Endothelial cell of umbilical vein (primary cell): Measurements from ENCODE around the gene TKTL1. TPM values are rescaled to one million over a fixed set of nuclear protein-coding genes. Genes with fewer than 3 reads are reported as not detected.

ENCODE experiments used
- BruUV-seq: library from RNA; stranded (reverse); fragments of 400-500 nt; replicated peaks from 2 replicates; lab custom pipeline; 2021; lab: Mats Ljungman, UMichigan
- CTCF ChIA-PET: fragments of 300-600, 350-600 bp; sonication (Branson Sonifier 250); formaldehyde crosslinking; loops from one replicate; lab custom pipeline; 2021; ENCODE audit warnings: antibody characterized with exemption, inconsistent platforms; lab: Charles Lee
- POLR2A ChIA-PET: fragments of 300-600, 350-600 bp; sonication (Branson Sonifier 250); formaldehyde crosslinking; loops from one replicate; lab custom pipeline; 2021; ENCODE audit warnings: antibody characterized with exemption, inconsistent platforms; lab: Charles Lee
- DNase-seq: peaks from one replicate; pipeline ENCODE4 v3.0.0-alpha.2; 2011; ENCODE audit warnings: low read depth, low spot score
- FAIRE-seq: peaks from 2 replicates; lab custom pipeline; 2011; peaks lifted over from hg19 to GRCh38; lab: Jason Lieb, UNC
- H2AFZ ChIP-seq: 2 replicates; pipeline ENCODE4 v1.6.0; 2012; ENCODE audit warnings: low read depth, low read length, control low read depth, inconsistent platforms
- H3K27ac ChIP-seq: 2 replicates; pipeline ENCODE4 v1.5.1; 2011; ENCODE audit warnings: low read depth, mild to moderate bottlenecking, control low read depth, low read length, moderate library complexity; ENCODE audit not compliant: insufficient read depth
- H3K27me3 ChIP-seq, 2 experiments: 2 replicates each; pipeline versions ENCODE4 v1.6.0 to v1.6.1; 2011; ENCODE audit warnings: low read length in 2 of 2, mixed read lengths in 1 of 2; ENCODE audit not compliant: control insufficient read depth in 2 of 2, insufficient read depth in 2 of 2
- H3K36me3 ChIP-seq, 2 experiments: 2 replicates in 1 of 2; 3 replicates in 1 of 2; pipeline ENCODE4 v1.5.1; 2011; ENCODE audit warnings: low read length in 2 of 2, mild to moderate bottlenecking in 1 of 2, moderate library complexity in 1 of 2; ENCODE audit not compliant: control insufficient read depth in 2 of 2, insufficient read depth in 2 of 2; ENCODE audit errors: extremely low read depth in 1 of 2
- H3K4me1 ChIP-seq: 3 replicates; pipeline ENCODE4 v1.5.1; 2011; ENCODE audit warnings: mild to moderate bottlenecking, low read length; ENCODE audit not compliant: control insufficient read depth, insufficient read depth; ENCODE audit errors: extremely low read depth
- H3K4me2 ChIP-seq: 2 replicates; pipeline ENCODE4 v1.6.1; 2011; ENCODE audit warnings: low read length, control low read depth, mixed read lengths; ENCODE audit not compliant: insufficient read depth
- H3K4me3 ChIP-seq, 3 experiments: fragments of 200-600 bp in 1 of 3; sonication (generic), shearing (Covaris generic) in 1 of 3; replicated peaks in 1 of 3; 2 replicates each; pipeline ENCODE4 v1.5.1; 2011 to 2016; ENCODE audit warnings: control low read depth in 3 of 3, low read length in 3 of 3, mild to moderate bottlenecking in 2 of 3, inconsistent platforms in 1 of 3, low read depth in 1 of 3, moderate library complexity in 1 of 3; ENCODE audit not compliant: insufficient read depth in 1 of 3
- H3K79me2 ChIP-seq: 2 replicates; pipeline ENCODE4 v1.6.0; 2012; ENCODE audit warnings: low read length, inconsistent platforms; ENCODE audit not compliant: control insufficient read depth, insufficient read depth
- H3K9ac ChIP-seq: replicated peaks from 2 replicates; pipeline ENCODE3; 2011; ENCODE audit warnings: low read length, control low read depth; ENCODE audit not compliant: insufficient read depth; ENCODE audit errors: extremely low read depth
- H3K9me1 ChIP-seq: replicated peaks from 3 replicates; pipeline ENCODE4 v1.6.0; 2011; ENCODE audit warnings: mild to moderate bottlenecking, low read length; ENCODE audit not compliant: control insufficient read depth, insufficient read depth; ENCODE audit errors: extremely low read depth
- H3K9me3 ChIP-seq: replicated peaks from 2 replicates; pipeline ENCODE4 v1.5.1; 2012; ENCODE audit warnings: low read length, inconsistent platforms; ENCODE audit not compliant: control insufficient read depth, insufficient read depth
- H4K20me1 ChIP-seq: replicated peaks from 2 replicates; pipeline ENCODE3; 2011; ENCODE audit warnings: mild to moderate bottlenecking, low read length; ENCODE audit not compliant: control insufficient read depth, insufficient read depth; ENCODE audit errors: extremely low read depth
- CTCF ChIP-seq, 2 donors: IDR thresholded peaks; 1 replicate in 1 of 2; 2 replicates in 1 of 2; pipeline ENCODE4 v1.5.1; 2011; ENCODE audit warnings: low read length in 2 of 2, mild to moderate bottlenecking in 2 of 2, moderate library complexity in 2 of 2, control low read depth in 1 of 2, inconsistent platforms in 1 of 2, low read depth in 1 of 2; ENCODE audit not compliant: insufficient read depth in 1 of 2; ENCODE audit errors: extremely low read depth in 1 of 2
- EZH2 ChIP-seq: IDR thresholded peaks from 2 replicates; pipeline ENCODE4 v1.6.1; 2012; ENCODE audit warnings: borderline replicate concordance, low read depth, mild to moderate bottlenecking, moderate library complexity, low read length, inconsistent platforms; ENCODE audit not compliant: severe bottlenecking
- FOS ChIP-seq: IDR thresholded peaks from 2 replicates; pipeline ENCODE4 v1.6.1; 2011; ENCODE audit warnings: mild to moderate bottlenecking, low read length, moderate library complexity, borderline replicate concordance; ENCODE audit not compliant: insufficient read depth
- GATA2 ChIP-seq: IDR thresholded peaks from 2 replicates; pipeline ENCODE4 v1.7.0; 2011; ENCODE audit warnings: low read depth, mild to moderate bottlenecking, moderate library complexity, mixed read lengths, low read length; ENCODE audit not compliant: insufficient read length, insufficient read depth
- JUN ChIP-seq: IDR thresholded peaks from 2 replicates; pipeline ENCODE4 v1.6.1; 2011; ENCODE audit warnings: borderline replicate concordance, low read depth; ENCODE audit not compliant: insufficient read length, insufficient read depth
- MYC ChIP-seq: IDR thresholded peaks from one replicate; pipeline ENCODE4 v1.6.1; 2011; ENCODE audit warnings: mild to moderate bottlenecking, low read depth, low read length
- POLR2A ChIP-seq: IDR thresholded peaks from 2 replicates; pipeline ENCODE4 v1.6.1; 2012; ENCODE audit warnings: low read depth, mild to moderate bottlenecking, control low read depth, low read length
- POLR2AphosphoS5 ChIP-seq: IDR thresholded peaks from 2 replicates; pipeline ENCODE4 v1.6.1; 2012; ENCODE audit warnings: low read depth, mild to moderate bottlenecking, control low read depth, low read length, moderate library complexity; ENCODE audit not compliant: insufficient read depth
- dilution Hi-C: fragments of 300-500 bp; cut with MboI; formaldehyde crosslinking; loops from one replicate; pipeline ENCODE4 v1.15.0; 2019; ENCODE audit warnings: low sequenced_read_pairs; ENCODE audit not compliant: extremely low pct_ligation_motif_present
- intact Hi-C: fragments of 100-400 bp; cut with micrococcal nuclease; formaldehyde crosslinking; loops from one replicate; pipeline ENCODE4 v1.10.0; 2022
- polyA plus RNA-seq, 4 experiments: library from polyadenylated mRNA; depleted of rRNA in 3 of 4; stranded (reverse) in 3 of 4; unstranded in 1 of 4; fragments of >200 nt; gene quantifications; 2 replicates each; pipeline versions ENCODE4 v1.2.1 to v1.2.3, GENCODE V29; 2011 to 2012; ENCODE audit warnings: missing spikeins in 1 of 4
- total RNA-seq: library from RNA; stranded (reverse); gene quantifications from 2 replicates; pipeline ENCODE4 v1.2.3, GENCODE V29; 2021
- TF ChIP-seq, protein P1 (sequence below): IDR thresholded peaks from 2 replicates; pipeline ENCODE4 v1.6.1; 2011; ENCODE audit not compliant: insufficient read depth, insufficient read length

Gene TKTL1
- total and polyA plus RNA-seq, 2 donors (not counting 3 experiments of a cell fraction or from before 2014, with no cell fraction given), result 0.03 TPM; not detected in 1

DNA sequence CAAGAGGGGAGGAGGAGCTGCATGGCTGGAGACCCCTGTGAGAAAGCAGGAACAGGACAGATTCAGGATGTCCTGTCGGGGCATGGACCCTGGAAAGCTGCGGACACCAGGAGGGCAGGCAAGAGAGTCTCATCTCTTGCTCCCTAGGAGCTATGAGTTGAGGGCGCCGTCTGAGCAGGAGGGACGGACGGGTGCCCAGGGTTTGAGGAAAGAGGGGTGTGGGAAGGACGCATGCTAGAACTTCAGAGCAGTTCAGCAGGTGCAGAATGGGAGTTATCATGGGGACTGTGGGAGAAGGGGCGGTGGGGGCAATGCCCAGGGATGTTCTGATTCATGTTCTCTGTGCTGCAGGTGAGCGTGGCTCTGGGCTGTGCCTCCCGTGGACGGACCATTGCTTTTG lies 24.8 kb downstream of the TKTL1 start:
- Histone ChIP-seq H3K9me3 (no peaks in the 10 kb centered on the region), H3K36me3 (no peaks in the 10 kb centered on the region), H3K27ac (no peak overlapping the region), H3K4me3 (no peak overlapping the region), H3K4me2 (no peak overlapping the region), H3K9ac (no peak overlapping the region), H3K4me1 (peaks cover 3% of the 10 kb centered on the region), H3K79me2 (no peaks in the 10 kb centered on the region), H3K9me1 (no peaks in the 10 kb centered on the region), H2AFZ (no peak overlapping the region), H4K20me1 (no peaks in the 10 kb centered on the region), H3K27me3 (no peaks in the 10 kb centered on the region)
- ChIA-PET CTCF (no interaction called here), POLR2A (no interaction called here)
- intact Hi-C loops (no loop called here), dilution Hi-C loops (no loop called here)
- TF ChIP-seq FOS (no peak), GATA2 (no peak), EZH2 (no peak), MYC (no peak)
- TF ChIP-seq, protein P1, sequence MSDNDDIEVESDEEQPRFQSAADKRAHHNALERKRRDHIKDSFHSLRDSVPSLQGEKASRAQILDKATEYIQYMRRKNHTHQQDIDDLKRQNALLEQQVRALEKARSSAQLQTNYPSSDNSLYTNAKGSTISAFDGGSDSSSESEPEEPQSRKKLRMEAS, result no peak
- FAIRE-seq (no peak), DNase-seq (no peak)
- BruUV-seq, result no TSS peak

GRCh38 chrX:154321152-154321551 lies 25.6 kb downstream of the TKTL1 start:
- no peak for FAIRE-seq
- Histone ChIP-seq H3K79me2 (no peaks in the 10 kb centered on the region), H3K27me3 (no peaks in the 10 kb centered on the region), H3K36me3 (no peaks in the 10 kb centered on the region), H3K4me3 (no peak overlapping the region), H4K20me1 (no peaks in the 10 kb centered on the region), H3K9ac (no peak overlapping the region), H3K4me2 (no peak overlapping the region), H3K4me1 (peaks cover 10% of the 10 kb centered on the region), H3K9me1 (no peaks in the 10 kb centered on the region), H2AFZ (no peak overlapping the region), H3K27ac (no peak overlapping the region), H3K9me3 (no peaks in the 10 kb centered on the region)
- dilution Hi-C loops, result no loop called here
- intact Hi-C loops, result no loop called here
- no peak for DNase-seq
- CTCF ChIA-PET, result no interaction called here
- TF ChIP-seq FOS (no peak), JUN (no peak), EZH2 (no peak), POLR2AphosphoS5 (no peak), MYC (no peak), CTCF (IDR thresholded peaks at IDR 0.05; ENCODE audit: extremely low read depth in 1 of 2, insufficient read depth in 1 of 2, low read depth in 1 of 2, low read length in 2 of 2) (no peak), POLR2A (no peak), GATA2 (no peak)
- TF ChIP-seq, protein P1, result no peak
- POLR2A ChIA-PET, result no interaction called here
- no TSS peak for BruUV-seq
